Neural cell (in vitro differentiated cells): ENCODE measurements around the gene SELENOV. TPM values are rescaled to one million over a fixed set of nuclear protein-coding genes. Genes with fewer than 3 reads are reported as not detected.

Source experiments
- H2AFZ ChIP-seq: fragments of 200-600, 300-800 bp; sonication (generic), shearing (Covaris generic); 2 replicates; pipeline ENCODE4 v1.6.0; 2014; ENCODE audit warnings: low read depth, mild to moderate bottlenecking, antibody characterized with exemption, low read length, moderate library complexity
- H3F3A ChIP-seq: fragments of 200-600 bp; shearing (Covaris generic); 2 replicates; pipeline ENCODE4 v1.6.1; 2016; ENCODE audit warnings: mild to moderate bottlenecking, moderate library complexity, mixed read lengths, antibody characterized with exemption, low read length; ENCODE audit not compliant: insufficient read depth, poor library complexity, severe bottlenecking
- H3K27ac ChIP-seq: fragments of 200-600, 300-800 bp; sonication (generic), shearing (Covaris generic); 2 replicates; pipeline ENCODE4 v1.5.1; 2014; ENCODE audit warnings: mild to moderate bottlenecking, low read length, moderate library complexity
- H3K27me3 ChIP-seq: fragments of 300-800, 200-600 bp; sonication (generic), shearing (Covaris generic); 2 replicates; pipeline ENCODE4 v1.6.0; 2014; ENCODE audit warnings: mild to moderate bottlenecking, low read depth, low read length, moderate library complexity; ENCODE audit not compliant: insufficient read depth
- H3K36me3 ChIP-seq: fragments of 300-800, 200-600 bp; sonication (generic), shearing (Covaris generic); 2 replicates; pipeline ENCODE4 v1.5.1; 2014; ENCODE audit warnings: mild to moderate bottlenecking, antibody characterized with exemption, low read length, moderate library complexity; ENCODE audit not compliant: insufficient read depth
- H3K4me2 ChIP-seq: fragments of 300-800, 200-600 bp; sonication (generic), shearing (Covaris generic); 2 replicates; pipeline ENCODE4 v1.6.0; 2014; ENCODE audit warnings: mild to moderate bottlenecking, low read length
- H3K4me3 ChIP-seq: fragments of 300-800, 200-600 bp; sonication (generic), shearing (Covaris generic); 2 replicates; pipeline ENCODE4 v1.5.1; 2014; ENCODE audit warnings: mild to moderate bottlenecking, low read length, moderate library complexity
- H3K79me2 ChIP-seq: fragments of 200-600 bp; shearing (Covaris generic); replicated peaks from 2 replicates; pipeline ENCODE4 v1.6.0; 2014; ENCODE audit warnings: mild to moderate bottlenecking, low read length, moderate library complexity; ENCODE audit not compliant: insufficient read depth
- H3K9ac ChIP-seq: fragments of 300-800, 200-600 bp; sonication (generic), shearing (Covaris generic); 2 replicates; pipeline ENCODE4 v1.6.1; 2016; ENCODE audit warnings: mild to moderate bottlenecking, low read length, mixed read lengths
- H3K9me2 ChIP-seq: fragments of 200-600 bp; shearing (Covaris generic); 2 replicates; pipeline ENCODE4 v1.6.1; 2016; ENCODE audit warnings: mild to moderate bottlenecking, low read length, mixed read lengths; ENCODE audit not compliant: insufficient read depth
- H3K9me3 ChIP-seq: fragments of 200-600, 300-800 bp; sonication (generic), shearing (Covaris generic); 2 replicates; pipeline ENCODE4 v1.6.1; 2016; ENCODE audit warnings: mild to moderate bottlenecking, mixed run types, low read length, moderate library complexity, mixed read lengths
- H4K20me1 ChIP-seq: fragments of 200-600 bp; shearing (Covaris generic); 2 replicates; pipeline ENCODE4 v1.6.1; 2016; ENCODE audit warnings: mild to moderate bottlenecking, mixed run types; ENCODE audit not compliant: insufficient read depth
- CTCF ChIP-seq: fragments of 450-650 bp; IDR thresholded peaks from 2 replicates; pipeline ENCODE4 v1.5.1; 2014; ENCODE audit warnings: antibody characterized with exemption, mild to moderate bottlenecking, moderate library complexity; ENCODE audit not compliant: poor library complexity, severe bottlenecking
- EP300 ChIP-seq: fragments of 450-650 bp; conservative IDR thresholded peaks from 2 replicates; pipeline ENCODE4 v1.6.1; 2014; ENCODE audit warnings: antibody characterized with exemption, mild to moderate bottlenecking, moderate library complexity; ENCODE audit not compliant: poor library complexity, severe bottlenecking
- EZH2 ChIP-seq: fragments of 200-600, 300-800 bp; shearing (Covaris generic), sonication (generic); IDR thresholded peaks from 2 replicates; pipeline ENCODE4 v1.6.1; 2014; ENCODE audit warnings: antibody characterized with exemption, low read length, borderline replicate concordance, mild to moderate bottlenecking; ENCODE audit not compliant: insufficient read depth, poor library complexity, severe bottlenecking
- MXI1 ChIP-seq: fragments of 450-650 bp; conservative IDR thresholded peaks from 2 replicates; pipeline ENCODE4 v1.6.1; 2014; ENCODE audit warnings: antibody characterized with exemption, mild to moderate bottlenecking; ENCODE audit not compliant: poor library complexity, severe bottlenecking
- POLR2AphosphoS5 ChIP-seq: IDR thresholded peaks from 2 replicates; pipeline ENCODE4 v1.6.1; 2012
- RAD21 ChIP-seq: fragments of 450-650 bp; conservative IDR thresholded peaks from 2 replicates; pipeline ENCODE4 v1.6.1; 2014; ENCODE audit warnings: antibody characterized with exemption, mild to moderate bottlenecking, moderate library complexity
- REST ChIP-seq: IDR thresholded peaks from 2 replicates; pipeline ENCODE4 v1.6.1; 2012; ENCODE audit warnings: borderline replicate concordance
- SMC3 ChIP-seq: fragments of 450-650 bp; conservative IDR thresholded peaks from 2 replicates; pipeline ENCODE4 v1.6.1; 2014; ENCODE audit warnings: antibody characterized with exemption, mild to moderate bottlenecking, moderate library complexity; ENCODE audit not compliant: poor library complexity
- TAF1 ChIP-seq: IDR thresholded peaks from 2 replicates; pipeline ENCODE4 v1.6.1; 2012; ENCODE audit warnings: low read depth
- polyA plus RNA-seq: library from polyadenylated mRNA; depleted of rRNA; stranded (reverse); fragments of >200 nt; gene quantifications from 2 replicates; pipeline ENCODE4 v1.2.3, GENCODE V29; 2014

Gene SELENOV
- polyA plus RNA-seq, 1 donor from 2014 or later, result 1.3 TPM

- H2AFZ ChIP-seq, result no peak overlapping the region
- no peak for TF ChIP-seq REST
- TF ChIP-seq RAD21, result no peak
- TF ChIP-seq POLR2AphosphoS5, result no peak
- no peak for TF ChIP-seq EZH2
- no peak for TF ChIP-seq CTCF
- no peak for TF ChIP-seq TAF1
- no peak for TF ChIP-seq SMC3
- TF ChIP-seq EP300, result no peak
- no peak for TF ChIP-seq MXI1
- no peak overlapping the region for H3K27ac ChIP-seq
- H3K4me3 ChIP-seq, result no peak overlapping the region
- H3K9ac ChIP-seq, result no peak overlapping the region
- H3K79me2 ChIP-seq, result no peaks in the 10 kb centered on the region
- H3K36me3 ChIP-seq, result no peaks in the 10 kb centered on the region
- peaks cover 39% of the 10 kb centered on the region for H3K27me3 ChIP-seq
- no peaks in the 10 kb centered on the region for H3F3A ChIP-seq
- H3K9me3 ChIP-seq, result no peaks in the 10 kb centered on the region
- no peaks in the 10 kb centered on the region for H3K9me2 ChIP-seq
- H4K20me1 ChIP-seq, result no peaks in the 10 kb centered on the region
- H3K4me2 ChIP-seq, result no peak overlapping the region
These were observed 2.5 kb downstream of the SELENOV start for GRCh38 chr19:39517432-39517831.

GRCh38 chr19:39518458-39518857 lies 3.5 kb downstream of the SELENOV start:
- H3K9me2 ChIP-seq, result no peaks in the 10 kb centered on the region
- H3K4me2 ChIP-seq, result no peak overlapping the region
- H3F3A ChIP-seq, result no peaks in the 10 kb centered on the region
- TF ChIP-seq REST (no peak), POLR2AphosphoS5 (no peak), RAD21 (no peak), EP300 (no peak), MXI1 (no peak), EZH2 (no peak), CTCF (no peak), SMC3 (no peak), TAF1 (no peak)
- no peaks in the 10 kb centered on the region for H4K20me1 ChIP-seq
- H3K4me3 ChIP-seq, result no peak overlapping the region
- H3K27ac ChIP-seq, result no peak overlapping the region
- H3K36me3 ChIP-seq, result no peaks in the 10 kb centered on the region
- no peaks in the 10 kb centered on the region for H3K79me2 ChIP-seq
- H3K27me3 ChIP-seq, result peaks cover 33% of the 10 kb centered on the region
- H2AFZ ChIP-seq, result no peak overlapping the region
- H3K9me3 ChIP-seq, result no peaks in the 10 kb centered on the region
- H3K9ac ChIP-seq, result no peak overlapping the region
